ENCODE data around the gene PNO1. TPM values are rescaled to one million over a fixed set of nuclear protein-coding genes. Genes with fewer than 3 reads are reported as not detected.

The PNO1 gene
- total and polyA plus RNA-seq, 9 of the 15 experiments (the other 6 are each of a cell fraction or from before 2014, with no cell fraction given) = 11.8 to 81.7 (median 41.1) TPM

- CTCF ChIA-PET (ENCODE audit: low intra/inter-chr PET ratio) = interaction anchor here (0.7 to 2.9 kb wide), 7 partner anchors 12 to 1082 kb away, joined by 3 to 23 read pairs (median 9); no protein-coding TSS in a partner anchor
- POLR2A ChIA-PET = no interaction called here
- Histone ChIP-seq H3K79me2 (ENCODE audit: control insufficient read depth, insufficient read depth, low read length) (no peaks in the 10 kb centered on the region), H3K9me1 (ENCODE audit: control insufficient read depth, insufficient read depth, low read length) (no peaks in the 10 kb centered on the region), H3K27ac (ENCODE audit: extremely low read depth, low read depth, low read length) (no peak overlapping the region), H3K36me3 (ENCODE audit: control insufficient read depth, insufficient read depth, low read length) (no peaks in the 10 kb centered on the region), H3K9ac (ENCODE audit: insufficient read depth in 1 of 2, low read depth in 2 of 2, low read length in 2 of 2) (no peak overlapping the region), H3K4me2 (ENCODE audit: insufficient read depth, low read length) (no peak overlapping the region; the same call in 1 of the 2 replicates), H4K20me1 (replicated peaks; ENCODE audit: control insufficient read depth, insufficient read depth, low read length) (peaks cover 7% of the 10 kb centered on the region), H2AFZ (ENCODE audit: low read depth, low read length) (peak overlapping the region; percentile 52), H3K9me3 (replicated peaks; ENCODE audit: control insufficient read depth, insufficient read depth, low read depth, low read length) (no peaks in the 10 kb centered on the region), H3K27me3 (ENCODE audit: control insufficient read depth in 2 of 2, insufficient read depth in 2 of 2, low read length in 2 of 2) (no peaks in the 10 kb centered on the region), H3K4me3 (no peak overlapping the region), H3K4me1 (replicated peaks in 1 of 2; ENCODE audit: control insufficient read depth in 2 of 2, insufficient read depth in 2 of 2, low read length in 2 of 2) (peaks cover 5 to 31% of the 10 kb centered on the region in 2 experiments; a peak in 4 of 5 replicates)
- FAIRE-seq (peak; percentile 61), DNase-seq (ENCODE audit: extremely low read depth in 1 of 4, low spot score in 3 of 4) (peak; percentile 63 to 92 (median 68)), ATAC-seq (peak; percentile 43; the same call in 2 of the 3 replicates)
- WGBS (ENCODE audit: insufficient coverage, low coverage, missing lambda C conversion rate) = 9% methylated on average over 12 of the region's 16 CpGs
- intact Hi-C loops (cut with micrococcal nuclease) (loop anchor here (1.0 to 5.0 kb wide), 9 partner anchors 13 to 319 kb away; partner anchors contain the start of gene C1D), in situ Hi-C loops (cut with MboI) (loop anchor here (5.0 kb wide), 1 partner anchor 320 kb away; no protein-coding TSS in a partner anchor)
- BruUV-seq (replicated peaks) = no TSS peak
- TF ChIP-seq KLF16 (IDR thresholded peaks at IDR 0.05) = no peak; the same call in 1 of the 2 replicates
- TF ChIP-seq BRD9 (IDR thresholded peaks at IDR 0.05; ENCODE audit: low read depth, partially characterized antibody) = no peak
- TF ChIP-seq HNRNPK (IDR thresholded peaks at IDR 0.05; ENCODE audit: low read depth, low read length, poor library complexity, severe bottlenecking) = no peak
- 0 out of 2 replicates have a peak, but pooled peaks have one; percentile 13 for TF ChIP-seq ELF4 (CRISPR knock-in tag; IDR thresholded peaks at IDR 0.05)
- no peak for TF ChIP-seq SMAD1 (IDR thresholded peaks at IDR 0.05; ENCODE audit: low read depth, low read length, partially characterized antibody)
- TF ChIP-seq TEAD4 (IDR thresholded peaks at IDR 0.05; ENCODE audit: low read length) = peak; percentile 4; the same call in 1 of the 2 replicates
- no peak for TF ChIP-seq TEAD4 (CRISPR knock-in tag; IDR thresholded peaks at IDR 0.05; ENCODE audit: borderline replicate concordance)
- TF ChIP-seq MXI1 (IDR thresholded peaks at IDR 0.05; ENCODE audit: low read depth, low read length) = no peak
- TF ChIP-seq ZNF785 (CRISPR knock-in tag; IDR thresholded peaks at IDR 0.05) = no peak
- TF ChIP-seq FOXJ2 (tag; IDR thresholded peaks at IDR 0.05) = no peak
- peak; percentile 54; the same call in 1 of the 2 replicates for TF ChIP-seq LCOR (CRISPR knock-in tag; IDR thresholded peaks at IDR 0.05)
- TF ChIP-seq ZNF766 (CRISPR knock-in tag; conservative IDR thresholded peaks at IDR 0.05) = no peak
- no peak for TF ChIP-seq ARHGAP35 (IDR thresholded peaks at IDR 0.05; ENCODE audit: partially characterized antibody)
- no peak for TF ChIP-seq MTF1 (CRISPR knock-in tag; IDR thresholded peaks at IDR 0.05; ENCODE audit: borderline replicate concordance)
- TF ChIP-seq ZFP30 (CRISPR knock-in tag; IDR thresholded peaks at IDR 0.05; ENCODE audit: borderline replicate concordance) = no peak
- TF ChIP-seq RBM14 (IDR thresholded peaks at IDR 0.05; ENCODE audit: borderline replicate concordance, insufficient read depth, low read depth, low read length) = no peak
- TF ChIP-seq ZNF354B (CRISPR knock-in tag; IDR thresholded peaks at IDR 0.05) = no peak
- TF ChIP-seq TSC22D4 (tag; IDR thresholded peaks at IDR 0.05) = no peak
- TF ChIP-seq CTBP1 (IDR thresholded peaks at IDR 0.05; ENCODE audit: borderline replicate concordance) = peak; percentile 31; the same call in 1 of the 2 replicates
- TF ChIP-seq SMARCA4 (IDR thresholded peaks at IDR 0.05) = no peak
- peak; percentile 93 for TF ChIP-seq RAD21 (CRISPR knock-in tag; conservative IDR thresholded peaks at IDR 0.05 in 1 of 2, IDR thresholded peaks at IDR 0.05 in 1 of 2)
- TF ChIP-seq ZNF311 (CRISPR knock-in tag; IDR thresholded peaks at IDR 0.05) = no peak
Observed at GRCh38 chr2:68121873-68122679, 35.6 kb upstream of the PNO1 start.
